Measurements from ENCODE around the gene LCN6.
A peak's percentile ranks its signal among the peaks of the same experiment; 100 is the strongest.
"Not testable (repeated sequence)": the region's sequence is repeated elsewhere in the genome, so short reads cannot be mapped to it uniquely, and the experiment has no call there.

Gene LCN6, protein sequence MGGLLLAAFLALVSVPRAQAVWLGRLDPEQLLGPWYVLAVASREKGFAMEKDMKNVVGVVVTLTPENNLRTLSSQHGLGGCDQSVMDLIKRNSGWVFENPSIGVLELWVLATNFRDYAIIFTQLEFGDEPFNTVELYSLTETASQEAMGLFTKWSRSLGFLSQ

DNA sequence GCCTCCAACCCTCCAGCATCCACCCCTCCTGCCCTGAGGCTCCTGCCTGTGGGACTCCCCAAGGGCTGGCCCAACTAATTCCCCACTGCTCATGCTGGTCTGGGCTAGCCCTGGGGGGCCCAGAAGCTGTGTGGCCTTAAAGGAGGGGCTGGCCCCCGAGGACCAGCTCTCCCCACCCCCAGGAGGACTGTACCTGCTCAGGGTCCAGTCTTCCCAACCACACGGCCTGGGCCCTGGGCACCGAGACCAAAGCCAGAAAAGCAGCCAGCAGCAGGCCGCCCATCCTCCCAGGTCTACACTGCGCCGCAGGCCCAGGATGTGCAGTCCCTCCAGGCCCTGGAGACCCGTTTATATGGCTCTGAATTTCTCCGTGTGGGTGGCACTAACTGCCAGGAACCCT is at the start of gene LCN6:
LCN6 (minus strand) TSS at position 325 of the 400 bp plus-strand sequence; CDS start at position 283, 42 bp downstream.
- DNase-seq (ENCODE audit: low spot score) = no peak

DNA sequence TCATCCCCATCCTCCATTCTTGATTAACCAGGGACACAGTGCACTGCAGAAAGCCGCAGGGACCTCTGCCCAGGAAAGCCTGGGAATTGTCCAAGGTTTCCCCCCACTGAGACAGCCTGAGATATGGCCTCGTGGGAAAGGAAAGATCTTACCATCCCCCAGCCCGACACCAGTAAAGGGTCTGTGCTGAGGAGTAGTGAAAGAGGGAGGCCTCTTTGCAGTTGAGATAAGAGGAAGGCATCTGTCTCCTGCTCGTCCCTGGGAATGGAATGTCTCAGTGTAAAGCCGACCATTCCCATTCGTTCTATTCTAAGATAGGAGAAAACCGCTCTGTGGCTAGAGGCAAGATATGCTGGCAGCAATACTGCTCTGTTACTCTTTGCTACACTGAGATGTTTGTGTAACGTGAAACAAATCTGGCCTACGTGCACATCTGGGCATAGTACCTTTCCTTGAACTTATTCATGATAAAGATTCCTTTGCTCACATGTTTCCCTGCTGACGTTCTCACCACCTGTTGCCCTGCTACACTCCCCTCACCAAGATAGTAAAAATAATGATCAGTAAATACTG is 48.5 kb upstream of the LCN6 start:
- DNase-seq (ENCODE audit: low spot score) = not testable (repeated sequence)

DNA sequence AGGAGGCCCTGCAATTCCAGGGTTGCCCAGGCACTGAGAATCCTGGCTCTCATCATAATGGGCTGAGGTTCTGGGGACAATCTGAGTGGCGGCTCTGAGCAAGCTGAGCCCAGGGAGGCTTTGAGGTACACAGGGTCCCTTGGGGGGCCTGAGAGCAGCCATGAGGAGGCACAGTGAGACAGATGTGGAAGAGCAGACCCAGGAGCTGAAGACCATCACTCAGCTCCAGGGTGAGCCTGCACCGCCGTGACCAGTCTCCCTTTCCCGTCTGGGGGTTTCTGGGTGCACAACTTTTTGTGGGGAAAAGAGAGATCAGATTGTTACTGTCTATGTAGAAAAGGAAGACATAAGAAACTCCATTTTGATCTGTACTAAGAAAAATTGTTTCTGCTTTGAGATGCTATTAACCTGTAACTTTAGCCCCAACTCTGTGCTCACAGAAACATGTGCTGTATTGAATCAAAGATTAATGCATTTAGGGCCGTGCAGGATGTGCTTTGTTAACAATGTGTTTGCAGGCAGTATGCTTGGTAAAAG is 48.0 kb upstream of the LCN6 start, which contains the start of gene CCDC183:
CCDC183 (plus strand) TSS at position 101 of the 537 bp plus-strand sequence; CDS start at position 161, 60 bp downstream.
- no peak for DNase-seq (ENCODE audit: low spot score)

DNA sequence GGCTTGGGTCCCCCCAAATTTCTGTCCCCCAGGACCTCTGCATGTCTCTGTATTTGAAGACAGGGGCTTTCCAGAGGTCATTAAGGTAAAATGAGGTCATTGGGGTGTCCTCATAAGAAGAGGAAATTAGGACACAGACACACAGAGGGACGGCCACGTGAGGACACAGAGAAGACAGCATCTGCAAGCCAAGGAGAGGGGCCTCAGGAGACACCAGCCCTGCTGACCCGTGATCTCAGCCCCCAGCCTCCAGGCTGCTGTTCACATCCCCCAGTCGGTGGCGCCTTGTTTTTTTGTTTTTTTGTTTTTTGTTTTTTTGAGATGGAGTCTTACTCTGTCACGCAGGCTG is 46.6 kb upstream of the LCN6 start:
- no peak for DNase-seq (ENCODE audit: low spot score)

DNA sequence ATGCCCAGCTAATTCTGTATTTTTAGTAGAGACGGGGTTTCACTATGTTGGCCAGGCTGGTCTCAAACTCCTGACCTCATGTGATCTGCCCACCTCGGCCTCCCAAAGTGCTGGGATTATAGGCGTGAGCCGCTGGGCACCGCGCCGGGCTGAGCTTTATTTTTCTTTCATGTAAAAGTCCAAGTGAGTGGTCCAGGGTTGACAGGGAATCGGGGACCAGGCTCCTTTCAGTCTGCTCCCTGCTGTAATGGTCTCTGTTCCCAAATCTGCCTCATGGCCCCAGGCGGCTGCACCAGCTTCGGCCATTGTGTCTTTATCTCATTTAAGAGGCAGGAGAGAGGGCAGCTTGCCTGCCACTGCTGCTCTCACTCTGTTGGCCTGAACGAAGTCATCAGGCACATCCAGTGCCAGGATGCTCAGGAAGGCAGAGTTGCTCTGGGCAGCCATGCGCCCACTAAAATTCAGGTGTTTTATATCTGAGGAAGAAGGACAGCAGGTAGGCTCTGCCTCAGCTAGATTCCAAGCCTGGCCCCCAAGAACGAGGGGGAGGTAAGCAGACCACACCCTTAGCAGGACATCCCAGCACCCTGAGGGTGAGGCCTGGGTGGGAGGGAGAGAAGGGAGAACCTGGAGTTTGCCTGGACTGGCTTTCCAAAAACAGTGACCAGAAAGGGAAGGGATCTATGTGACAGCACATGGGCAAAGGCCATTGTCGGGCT is 46.1 kb upstream of the LCN6 start:
- no peak for DNase-seq (ENCODE audit: low spot score)

DNA sequence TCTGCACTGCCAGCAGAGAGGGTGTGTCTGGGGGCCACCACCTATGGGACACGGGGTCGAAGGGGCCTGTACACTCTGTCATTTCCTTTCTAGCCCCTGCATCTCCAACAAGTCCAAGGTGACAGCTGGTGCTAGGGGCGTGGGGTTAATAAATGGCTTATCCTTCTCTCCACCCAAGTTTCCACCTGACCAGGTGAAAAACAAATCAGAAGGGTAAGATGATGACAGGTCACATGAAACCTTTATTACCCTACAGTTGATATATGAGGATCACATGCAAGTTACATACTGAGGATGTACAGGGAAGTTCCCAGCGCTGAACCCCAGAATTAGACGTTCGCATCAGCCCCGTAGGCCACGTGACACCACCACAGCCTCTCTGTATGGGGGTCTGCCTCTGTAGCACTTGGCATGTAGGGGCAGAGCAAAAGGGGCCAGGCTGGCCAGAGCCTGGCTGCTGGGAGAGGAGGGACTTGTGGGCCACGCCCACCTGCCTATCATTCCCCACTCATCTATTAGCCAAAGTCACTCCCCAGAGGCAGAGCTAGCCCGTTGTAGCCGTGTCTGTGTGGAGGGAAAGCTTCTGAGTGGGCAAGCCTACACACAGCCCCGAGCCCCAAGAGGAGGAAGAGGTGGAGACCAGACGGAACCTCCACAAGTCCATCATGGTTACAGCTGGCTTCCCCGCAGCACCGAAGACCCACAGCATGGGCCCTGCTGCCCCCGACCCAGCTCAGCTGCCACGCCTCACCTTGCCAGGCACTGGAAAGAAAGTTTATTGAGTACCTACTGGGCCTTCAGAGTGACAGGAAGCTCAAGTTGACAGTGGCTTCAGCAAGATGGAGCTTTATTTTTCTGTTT is 45.0 kb upstream of the LCN6 start:
- no peak for DNase-seq (ENCODE audit: low spot score)

DNA sequence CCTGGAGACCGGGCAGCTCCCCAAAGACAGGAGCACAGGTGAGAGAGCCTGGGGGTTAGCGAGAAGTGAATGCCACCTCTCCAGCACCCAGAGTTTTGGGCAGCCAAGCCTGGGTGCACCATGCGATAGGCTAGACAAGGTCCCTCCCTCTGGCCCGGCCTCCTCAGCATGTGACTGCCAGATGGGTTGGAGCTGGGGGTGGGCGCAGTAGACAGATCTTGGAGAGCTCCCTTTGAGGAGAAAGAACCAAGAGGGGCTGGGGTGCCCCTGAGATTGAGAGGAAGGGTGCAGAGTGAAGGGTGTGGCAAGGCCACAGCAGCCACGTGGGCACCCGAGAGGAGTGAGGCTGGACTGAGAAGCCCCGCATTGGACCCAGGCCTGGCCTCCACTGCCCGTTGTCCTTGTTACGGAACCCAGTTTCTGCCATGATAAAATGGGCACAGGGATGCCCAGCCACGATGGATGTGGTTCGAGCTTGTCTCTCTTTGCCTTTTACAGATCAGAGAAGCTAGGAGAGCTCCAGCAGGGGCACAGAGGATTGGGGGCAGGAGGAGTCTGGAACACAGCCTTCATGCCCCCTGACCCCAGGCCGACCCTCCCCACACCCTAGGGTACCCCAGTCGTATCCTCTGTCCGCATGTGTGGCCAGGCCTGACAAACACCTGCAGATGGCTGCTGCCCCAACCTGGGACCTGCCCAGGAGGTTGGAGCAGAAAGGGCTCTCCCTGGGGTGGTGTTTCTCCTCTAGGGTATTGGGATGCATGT is 44.2 kb upstream of the LCN6 start:
- no peak for DNase-seq (ENCODE audit: low spot score)

DNA sequence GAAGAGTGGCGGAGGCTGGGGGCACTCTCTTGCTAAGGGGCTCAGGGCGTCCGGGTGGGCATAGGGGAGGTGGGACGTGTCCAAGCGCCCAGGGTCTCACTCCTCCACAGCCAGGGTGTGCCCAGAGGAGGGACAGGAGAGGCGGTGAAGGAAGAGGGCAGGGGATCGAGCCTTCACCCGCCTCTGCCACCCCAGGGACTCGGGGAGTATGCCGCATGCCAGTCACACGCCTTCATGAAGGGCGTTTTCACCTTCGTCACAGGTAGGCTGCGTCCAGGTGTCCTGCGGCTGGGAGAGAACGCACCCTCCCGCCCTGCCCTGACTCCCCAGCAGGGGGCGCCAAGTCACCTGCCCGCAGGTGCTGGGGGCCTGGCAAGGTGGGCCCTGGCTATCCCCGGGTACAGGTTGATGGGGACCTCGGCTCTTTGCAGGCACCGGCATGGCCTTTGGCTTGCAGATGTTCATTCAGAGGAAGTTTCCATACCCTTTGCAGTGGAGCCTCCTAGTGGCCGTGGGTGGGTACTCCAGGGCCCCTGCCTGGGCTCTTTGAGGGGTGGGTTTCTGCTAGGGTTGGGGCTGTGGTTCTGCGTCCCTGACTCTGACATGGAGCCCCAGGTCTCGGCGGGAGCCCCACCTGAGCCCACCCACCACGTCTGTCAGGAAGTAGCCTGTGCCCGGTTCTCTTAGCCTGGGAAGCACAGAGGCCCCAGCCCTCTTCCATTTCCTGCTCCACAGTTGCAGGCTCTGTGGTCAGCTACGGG is 43.4 kb upstream of the LCN6 start:
- no peak for DNase-seq (ENCODE audit: low spot score)

DNA sequence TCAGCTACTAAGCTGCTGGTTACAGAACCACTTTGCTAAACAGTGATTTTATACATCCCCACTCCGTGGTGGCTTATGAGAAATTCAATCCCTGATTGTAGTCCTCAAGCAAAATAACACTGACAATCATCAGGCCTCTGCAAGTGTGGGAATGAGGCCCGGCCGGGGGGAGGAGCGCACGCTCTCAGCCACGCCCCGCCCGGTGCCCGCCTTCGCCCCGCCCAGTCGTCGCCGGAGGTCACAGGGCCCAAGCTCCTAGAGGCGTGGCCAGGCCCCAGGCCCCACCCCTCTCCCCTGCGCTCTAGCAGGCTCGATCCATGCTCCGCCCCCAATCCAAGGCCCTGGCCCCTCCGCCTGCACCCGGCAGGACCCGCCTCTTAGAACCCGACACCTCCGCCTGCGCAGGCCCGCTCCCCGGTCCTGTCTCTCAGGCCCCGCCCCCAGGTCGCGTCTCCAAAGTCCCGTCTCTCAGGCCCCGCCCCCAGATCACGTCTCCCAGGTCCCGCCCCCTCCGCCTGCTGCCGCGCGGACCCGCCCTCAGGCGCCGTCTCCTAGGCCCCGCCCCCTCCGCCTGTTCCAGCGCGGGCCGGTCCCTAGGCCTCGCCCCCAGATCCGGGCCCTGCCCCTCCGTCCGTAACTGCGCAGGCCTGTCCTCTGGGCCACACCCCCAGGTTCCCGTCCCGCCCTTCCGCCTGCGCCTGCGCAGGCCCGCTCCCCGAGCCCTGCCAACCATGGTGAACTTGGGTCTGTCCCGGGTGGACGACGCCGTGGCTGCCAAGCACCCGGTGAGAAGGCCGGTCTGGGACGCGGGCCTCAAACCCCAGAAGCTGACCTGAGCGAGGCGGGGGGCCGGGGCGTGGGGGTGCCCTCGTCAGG is 42.6 kb upstream of the LCN6 start, which contains the start of gene TMEM141:
TMEM141 (plus strand) TSS at position 705 of the 876 bp plus-strand sequence; CDS start at position 732, 27 bp downstream.
- peak; percentile 92 for DNase-seq (ENCODE audit: low spot score)

DNA sequence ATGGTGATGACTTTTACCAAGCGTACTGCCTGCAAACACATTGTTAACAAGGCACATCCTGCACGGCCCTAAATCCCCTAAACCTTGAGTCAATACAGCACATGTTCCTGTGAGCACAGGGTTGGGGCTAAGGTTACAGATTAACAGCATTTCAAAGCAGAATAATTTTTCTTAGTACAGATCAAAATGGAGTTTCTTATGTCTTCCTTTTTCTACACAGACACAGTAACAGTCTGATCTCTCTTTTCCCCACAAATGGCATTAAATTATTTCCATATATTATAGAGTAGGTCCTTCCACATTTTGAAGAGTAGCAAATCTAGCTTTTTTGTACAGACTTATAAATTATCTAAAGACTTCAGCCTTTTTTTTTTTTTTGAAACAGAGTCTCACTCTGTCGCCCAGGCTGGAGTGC is 41.2 kb upstream of the LCN6 start:
- DNase-seq (ENCODE audit: low spot score) = no peak

DNA sequence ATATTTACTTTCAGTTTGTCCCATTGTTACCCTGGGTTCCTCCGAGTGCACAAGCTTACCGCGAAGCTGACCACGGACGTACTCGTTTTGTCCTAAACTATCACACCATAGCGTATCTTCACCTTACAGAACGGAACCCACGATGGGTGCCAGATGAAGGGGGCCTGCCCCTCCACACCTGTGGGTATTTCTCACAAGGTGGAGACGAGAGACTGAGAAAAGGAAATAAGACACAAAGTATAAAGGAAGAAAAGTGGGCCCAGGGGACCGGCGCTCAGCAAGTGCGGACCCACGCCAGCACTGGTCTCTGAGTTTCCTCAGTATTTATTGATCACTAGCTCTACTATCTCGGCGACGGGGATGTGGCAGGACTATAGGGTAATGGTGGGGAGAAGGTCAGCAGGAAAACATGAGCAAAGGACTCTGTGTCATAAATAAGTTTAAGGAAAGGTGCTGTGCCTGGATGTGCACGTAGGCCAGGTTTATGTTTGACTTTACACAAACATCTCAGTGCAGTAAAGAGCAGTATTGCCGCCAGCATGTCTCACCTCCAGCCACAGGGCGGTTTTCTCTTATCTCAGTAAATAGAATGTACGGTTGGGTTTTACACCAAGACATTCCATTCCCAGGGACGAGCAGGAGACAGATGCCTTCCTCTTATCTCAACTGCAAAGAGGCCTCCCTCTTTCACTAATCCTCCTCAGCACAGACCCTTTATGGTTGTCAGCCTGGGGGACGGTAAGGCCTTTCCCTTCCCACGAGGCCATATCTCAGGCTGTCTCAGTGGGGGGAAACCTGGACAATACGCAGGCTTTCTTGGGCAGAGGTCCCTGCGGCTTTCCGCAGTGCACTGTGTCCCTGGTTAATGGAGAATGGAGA is 40.6 kb upstream of the LCN6 start:
- DNase-seq (ENCODE audit: low spot score) = not testable (repeated sequence)

DNA sequence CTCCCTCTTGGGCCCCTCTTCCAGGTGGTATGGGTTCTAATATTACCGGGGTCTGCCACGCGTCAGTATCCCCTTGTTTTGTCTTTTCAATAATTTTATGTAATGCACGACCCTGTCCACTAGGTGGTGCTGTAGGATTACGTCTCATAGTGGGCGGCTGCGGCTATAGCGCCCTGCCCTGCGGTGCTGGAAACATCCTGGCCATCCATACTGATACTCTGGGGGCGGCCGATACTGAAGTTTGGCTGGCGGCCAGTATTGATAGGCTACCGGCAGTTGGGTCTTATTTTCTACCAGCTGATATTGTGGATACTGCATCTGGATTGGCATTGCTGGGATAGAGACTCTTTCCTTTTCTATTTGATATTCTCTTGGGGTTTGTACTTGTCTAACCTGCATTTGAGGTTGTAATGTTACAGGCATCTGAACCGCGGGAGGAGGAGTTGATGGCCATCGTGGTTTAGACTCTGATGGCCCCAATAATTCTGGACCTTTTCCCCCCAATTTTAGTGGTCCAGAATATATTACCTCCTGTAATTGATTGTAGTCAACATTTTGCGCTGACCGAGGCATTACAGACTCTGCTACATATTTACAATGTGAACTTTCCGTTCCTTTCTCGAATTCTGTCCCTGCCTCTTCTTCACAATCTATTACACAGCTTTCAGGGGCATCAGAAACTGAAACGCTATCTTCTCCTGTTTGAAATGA is 39.5 kb upstream of the LCN6 start:
- DNase-seq (ENCODE audit: low spot score) = peak; percentile 79

DNA sequence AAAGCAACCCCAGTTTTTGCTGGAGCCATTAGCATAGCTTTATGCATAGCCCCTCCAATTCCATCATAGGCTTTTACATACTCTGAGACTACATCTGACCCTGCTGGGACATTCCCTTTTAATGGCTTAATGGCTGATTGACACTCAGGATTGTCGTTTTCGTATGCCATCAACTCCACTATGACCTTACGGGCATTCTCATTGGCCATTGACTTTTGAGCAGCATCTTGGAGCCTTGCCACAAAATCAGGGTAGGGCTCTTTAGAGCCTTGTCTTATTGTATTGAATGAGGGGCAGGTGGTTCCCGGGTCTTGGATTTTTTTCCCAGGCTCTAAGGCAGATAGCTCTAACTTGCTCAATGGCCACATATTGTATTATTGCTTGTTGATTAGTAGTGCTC is 38.7 kb upstream of the LCN6 start:
- not testable (repeated sequence) for DNase-seq (ENCODE audit: low spot score)

DNA sequence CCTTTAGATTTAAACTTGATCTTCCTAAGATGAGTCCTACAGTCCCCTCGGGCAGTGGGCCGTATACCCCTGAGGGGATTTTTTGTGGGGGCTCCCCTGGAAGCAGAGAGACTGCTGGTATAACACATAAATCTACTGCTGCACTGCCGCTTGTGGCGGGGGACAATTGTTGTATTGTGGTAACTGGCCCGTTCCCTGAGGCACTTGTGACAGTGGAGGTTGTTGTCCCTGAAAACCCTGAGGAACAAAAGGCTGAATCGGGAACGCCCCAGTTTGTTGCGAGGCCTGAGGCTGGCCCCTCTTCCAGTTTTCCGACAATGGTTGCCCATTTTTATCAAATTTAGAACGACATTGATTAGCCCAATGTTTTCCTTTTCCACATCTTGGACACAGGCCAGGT is 38.1 kb upstream of the LCN6 start:
- DNase-seq (ENCODE audit: low spot score) = no peak

DNA sequence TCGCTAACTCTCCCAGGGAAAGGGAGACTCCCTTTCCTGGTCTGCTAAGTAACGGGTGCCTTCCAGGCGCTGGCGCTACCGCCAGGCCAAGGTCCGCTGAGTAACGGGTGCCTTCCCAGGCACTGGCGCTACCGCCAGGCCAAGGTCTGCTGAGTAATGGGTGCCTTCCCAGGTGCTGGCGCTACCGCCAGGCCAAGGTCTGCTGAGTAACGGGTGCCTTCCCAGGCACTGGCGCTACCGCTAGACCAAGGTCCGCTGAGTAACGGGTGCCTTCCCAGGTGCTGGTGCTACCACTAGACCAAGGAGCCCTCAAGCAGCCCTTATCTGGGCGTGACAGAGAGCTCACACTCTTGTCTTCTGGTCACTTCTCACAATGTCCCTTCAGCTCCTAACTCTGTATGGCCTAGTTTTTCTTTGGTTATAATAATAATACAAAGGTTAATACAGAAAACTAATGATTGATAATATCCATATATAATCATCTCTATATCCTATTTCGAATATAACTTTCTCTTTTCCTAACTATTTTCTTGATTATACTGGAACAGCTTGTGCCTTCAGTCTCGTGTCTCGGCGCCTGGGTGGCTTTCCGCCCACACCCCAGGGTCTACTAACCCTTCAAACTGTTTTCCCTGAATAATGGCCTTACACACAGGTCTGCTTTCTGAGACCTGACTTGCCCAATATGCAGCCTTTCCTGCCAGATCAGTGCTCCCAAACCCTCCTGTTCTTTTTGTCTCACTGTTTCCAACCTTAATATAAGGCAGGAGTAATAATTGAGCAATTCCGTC is 37.4 kb upstream of the LCN6 start:
- not testable (repeated sequence) for DNase-seq (ENCODE audit: low spot score)

DNA sequence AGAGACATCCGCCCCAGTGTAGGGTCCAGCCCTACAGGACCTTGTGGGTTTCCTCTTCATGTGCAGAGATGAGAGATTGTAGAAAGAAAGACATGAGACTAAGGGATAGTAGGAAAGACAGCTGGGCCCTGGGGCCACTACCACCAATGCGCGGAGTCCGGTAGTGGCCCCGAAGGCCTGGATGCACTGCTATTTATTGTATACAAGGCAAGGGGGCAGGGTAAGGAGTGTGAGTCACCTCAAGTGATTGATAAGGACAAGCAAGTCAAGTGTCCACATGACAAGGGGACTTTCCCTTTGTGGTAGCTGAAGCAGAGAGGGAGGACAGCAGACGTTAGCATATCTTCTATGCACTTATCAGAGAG is 36.7 kb upstream of the LCN6 start:
- no peak for DNase-seq (ENCODE audit: low spot score)

Data from HuH-7.5 (cell line).